NCI-H82 treated with DMSO at 0.1 percent for 48 hours (cell line): ENCODE measurements around the gene LRRIQ3.
"Not testable (repeated sequence)": the region's sequence is repeated elsewhere in the genome, so short reads cannot be mapped to it uniquely, and the experiment has no call there.

Source experiments
- DNase-seq: peaks from one replicate; lab custom pipeline; 2025; ENCODE audit not compliant: unreplicated experiment; lab: John Stamatoyannopoulos, UW

LRRIQ3 gene

GRCh38 chr1:74197657-74198552 is at the start of gene LRRIQ3, which contains the start of gene FPGT:
Gene LRRIQ3, minus strand, starts transcription at chr1:74198176. Its CDS starts 14,492 bp downstream, at chr1:74183684.
Gene FPGT, plus strand, starts transcription at chr1:74198242. Its CDS starts 37 bp downstream, at chr1:74198279.
- peak; percentile 88 for DNase-seq

GRCh38 chr1:74246315-74246714 is 48.3 kb upstream of the LRRIQ3 start:
- no peak for DNase-seq

DNA sequence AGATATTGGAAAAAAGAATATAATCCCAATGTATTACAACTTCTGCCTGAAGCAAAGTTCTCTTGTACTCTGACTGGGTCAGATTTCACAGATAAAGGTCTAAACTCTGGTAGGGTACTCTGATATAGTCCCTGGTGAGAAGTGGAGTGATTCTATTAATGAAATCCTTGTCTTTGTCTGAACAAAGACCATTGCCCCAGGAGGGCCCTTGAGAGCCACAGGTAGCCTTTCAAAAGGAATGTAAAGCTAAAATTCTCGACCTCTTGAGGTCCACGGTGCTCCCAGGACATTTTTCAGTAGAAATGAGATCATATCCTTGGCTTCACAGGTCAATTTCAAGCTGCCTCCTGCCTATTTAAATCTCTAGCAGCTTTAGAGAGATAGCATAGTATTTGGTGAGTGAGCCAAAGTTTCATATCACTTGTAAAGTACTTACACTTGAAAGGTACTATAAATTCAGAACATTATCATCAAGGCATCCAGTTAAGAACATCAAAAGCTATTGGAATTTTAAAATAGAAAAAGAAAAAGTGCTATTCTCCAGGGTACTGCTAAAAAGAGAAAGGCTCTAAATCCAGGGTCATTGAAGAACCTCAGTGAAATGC is 47.3 kb upstream of the LRRIQ3 start:
- DNase-seq: no peak

DNA sequence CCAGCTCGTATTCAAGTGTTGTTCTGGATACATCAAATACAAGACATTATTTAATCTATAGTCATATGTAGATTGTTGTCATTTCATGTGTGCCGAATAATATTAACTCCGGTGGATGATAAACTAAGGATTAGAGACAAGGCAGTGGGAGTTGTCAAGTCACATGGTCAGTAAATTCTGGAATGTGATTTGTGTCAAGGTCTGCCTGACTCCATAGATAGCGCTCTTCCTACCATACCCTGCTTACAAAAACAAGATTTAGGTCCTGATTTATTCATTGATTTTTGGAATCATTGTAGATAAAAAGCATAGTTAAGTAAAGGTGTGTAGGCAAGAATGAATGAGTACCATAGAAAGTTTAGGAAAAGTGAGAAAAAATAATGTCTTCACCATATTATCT is 39.8 kb upstream of the LRRIQ3 start:
- DNase-seq: no peak

DNA sequence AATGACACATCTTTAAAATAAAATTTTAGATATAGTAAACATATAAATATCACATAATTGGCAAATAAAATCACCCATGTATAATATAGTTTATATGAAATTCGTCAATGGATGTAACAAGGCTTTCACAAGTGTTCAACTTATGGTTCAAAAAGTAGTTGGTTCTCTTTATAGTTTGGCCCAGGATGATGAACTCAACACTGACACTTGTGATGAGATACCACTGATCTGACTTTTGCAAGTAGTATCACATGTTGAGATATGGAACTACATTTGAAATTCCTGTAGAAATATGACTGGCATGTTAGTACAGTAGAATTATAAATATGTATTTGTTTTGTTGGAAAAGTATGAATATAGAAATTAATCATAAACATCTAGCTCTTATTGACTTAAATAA is 39.1 kb upstream of the LRRIQ3 start:
- DNase-seq: no peak

GRCh38 chr1:74236440-74236839 is 38.5 kb upstream of the LRRIQ3 start:
- no peak for DNase-seq

DNA sequence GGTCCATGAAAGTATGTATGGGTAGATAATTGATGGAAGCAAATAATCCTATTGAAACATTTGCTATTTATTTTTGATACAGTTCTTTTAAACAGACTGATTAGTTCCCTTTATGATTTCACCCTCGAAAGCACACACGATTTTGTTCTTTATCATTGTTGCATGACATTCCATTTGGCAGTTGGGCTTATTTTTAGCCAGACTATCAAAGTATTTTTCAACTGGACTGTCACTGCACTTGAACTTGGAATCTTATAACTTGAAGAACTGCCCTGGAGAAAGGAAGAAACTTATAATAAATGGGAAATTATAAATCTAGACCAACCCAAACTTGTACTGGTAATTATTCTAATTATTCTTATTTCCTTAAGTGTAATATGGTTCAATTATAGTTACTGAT is 37.2 kb upstream of the LRRIQ3 start, which contains the start of gene TNNI3K:
Gene TNNI3K, plus strand, starts transcription at position 235 of the 400 bp plus-strand sequence. Its CDS starts 65 bp downstream, at position 300.
- DNase-seq: no peak

- no peak for DNase-seq
Observed at GRCh38 chr1:74223453-74223852, 25.5 kb upstream of the LRRIQ3 start.

DNA sequence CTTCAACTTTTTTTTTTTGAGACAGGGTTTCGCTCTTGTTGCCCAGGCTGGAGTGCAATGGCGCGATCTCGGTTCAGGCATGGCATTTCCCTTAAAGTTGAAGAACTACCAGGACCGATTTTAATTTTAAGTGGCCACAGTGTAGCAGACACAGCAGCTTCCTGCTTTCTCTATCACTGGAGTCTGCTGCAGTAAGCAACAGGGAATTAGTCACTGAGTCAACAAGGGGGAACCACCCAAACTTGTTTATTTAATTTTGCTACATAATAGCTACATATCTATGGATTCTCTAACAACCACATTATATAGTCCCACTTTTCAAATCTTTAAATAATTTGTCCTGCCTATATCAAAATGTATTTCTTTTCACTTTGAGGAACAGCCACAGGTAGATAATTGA is 24.7 kb upstream of the LRRIQ3 start:
- no peak for DNase-seq

DNA sequence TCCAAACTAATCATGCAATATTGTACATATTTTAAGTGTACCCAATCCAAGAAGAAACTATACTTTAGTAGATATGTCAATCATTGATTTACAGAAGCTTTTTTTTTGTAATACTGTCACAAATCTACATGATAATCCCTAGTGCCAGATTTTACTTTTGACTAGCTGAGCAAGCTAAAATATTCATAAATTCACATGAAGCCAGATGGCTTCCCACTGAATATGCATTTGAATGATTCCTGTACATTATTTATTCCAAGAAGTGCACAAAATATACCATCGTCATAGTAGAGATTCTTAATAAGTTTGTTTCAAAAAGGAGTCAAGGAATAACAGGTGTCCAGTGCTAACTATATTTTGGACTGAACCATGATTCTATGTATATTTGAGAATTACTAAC is 17.3 kb upstream of the LRRIQ3 start:
- DNase-seq: no peak

DNA sequence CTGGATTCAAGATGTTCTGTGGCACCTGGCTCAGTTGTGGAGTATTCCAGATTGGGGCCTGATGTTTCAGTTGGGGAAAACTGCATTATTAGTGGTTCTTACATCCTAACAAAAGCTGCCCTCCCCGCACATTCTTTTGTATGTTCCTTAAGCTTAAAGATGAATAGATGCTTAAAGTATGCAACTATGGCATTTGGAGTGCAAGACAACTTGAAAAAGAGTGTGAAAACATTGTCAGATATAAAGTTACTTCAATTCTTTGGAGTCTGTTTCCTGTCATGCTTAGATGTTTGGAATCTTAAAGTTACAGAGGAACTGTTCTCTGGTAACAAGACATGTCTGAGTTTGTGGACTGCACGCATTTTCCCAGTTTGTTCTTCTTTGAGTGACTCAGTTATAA is 7.3 kb upstream of the LRRIQ3 start:
- no peak for DNase-seq

DNA sequence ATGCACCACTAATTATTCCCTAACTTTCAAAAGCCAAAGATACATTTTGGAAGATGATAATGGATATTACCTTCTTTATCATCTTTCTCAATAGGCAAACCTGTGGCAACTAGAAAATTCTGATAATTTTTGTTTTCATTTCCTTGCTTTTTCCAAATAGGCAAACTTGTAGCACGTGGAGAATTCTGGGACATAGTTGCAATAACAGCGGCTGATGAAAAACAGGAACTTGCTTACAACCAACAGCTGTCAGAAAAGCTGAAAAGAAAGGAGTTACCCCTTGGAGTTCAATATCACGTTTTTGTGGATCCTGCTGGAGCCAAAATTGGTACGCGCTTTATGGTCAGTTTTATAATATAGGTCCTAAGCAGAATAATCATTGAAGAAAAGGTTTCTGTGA is 1.5 kb upstream of the LRRIQ3 start:
- no peak for DNase-seq

- no peak for DNase-seq
Observed at GRCh38 chr1:74197255-74197654, 721 bp downstream of the LRRIQ3 start.

DNA sequence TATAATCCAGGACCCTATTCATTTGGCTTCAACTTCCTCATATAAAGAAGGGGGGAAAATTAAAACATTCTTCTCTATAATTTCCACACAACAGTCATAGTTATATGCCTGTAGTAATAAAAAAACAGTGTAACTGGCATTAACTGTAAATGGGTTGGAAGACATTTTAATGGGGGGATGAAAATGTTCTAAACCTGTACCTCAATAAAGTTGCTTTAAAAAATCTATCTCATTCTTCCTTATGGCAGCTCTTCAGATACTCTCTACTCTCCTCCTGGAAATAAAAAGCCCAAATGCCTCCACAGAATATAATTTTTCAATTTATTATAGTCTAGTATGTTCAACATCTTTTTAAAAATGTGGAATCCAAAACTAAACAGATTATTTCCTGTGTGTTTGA is 2.6 kb downstream of the LRRIQ3 start:
- no peak for DNase-seq

DNA sequence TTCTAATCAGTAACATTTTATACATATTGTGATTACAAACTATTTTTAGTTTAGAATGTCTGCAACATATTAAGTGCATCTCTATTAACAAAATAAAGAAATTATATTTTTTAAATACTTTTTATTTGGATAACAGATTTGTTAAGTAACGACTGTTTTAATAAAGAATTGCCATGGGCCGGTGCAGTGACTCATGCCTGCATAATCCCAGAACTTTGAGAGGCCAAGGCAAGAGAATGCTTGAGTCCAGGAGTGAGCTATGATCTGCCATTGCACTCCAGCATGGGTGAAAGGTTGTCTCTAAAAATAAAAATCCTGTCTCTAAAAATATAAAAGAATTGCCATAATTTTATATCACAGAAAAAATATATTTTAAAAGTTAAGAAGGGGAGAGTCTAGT is 4.1 kb downstream of the LRRIQ3 start:
- DNase-seq: no peak

GRCh38 chr1:74180490-74180889 is 17.5 kb downstream of the LRRIQ3 start:
- DNase-seq: no peak

- DNase-seq: not testable (repeated sequence)
Observed at GRCh38 chr1:74174423-74174822, 23.6 kb downstream of the LRRIQ3 start.

- DNase-seq: no peak
Observed at GRCh38 chr1:74162333-74162732, 35.6 kb downstream of the LRRIQ3 start.

DNA sequence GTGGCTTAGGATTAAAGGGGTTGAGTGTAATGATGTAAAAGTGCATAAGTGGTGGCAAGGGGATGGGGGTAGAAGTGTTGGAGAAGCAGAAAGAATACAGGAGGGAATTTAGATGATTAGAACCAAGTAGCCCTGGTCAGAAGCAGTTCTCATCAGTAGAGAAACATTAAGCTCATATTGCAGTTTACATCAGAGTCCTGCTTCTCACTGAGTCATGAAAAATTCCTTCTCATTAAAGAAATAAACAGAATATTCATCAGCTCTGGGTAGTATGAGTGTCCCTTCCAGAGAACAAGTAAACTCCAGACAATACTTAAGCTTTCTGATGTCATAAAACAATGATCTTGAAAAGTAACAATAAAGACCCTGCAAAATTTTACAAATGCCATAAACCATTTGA is 36.5 kb downstream of the LRRIQ3 start:
- no peak for DNase-seq

- no peak for DNase-seq
Observed at GRCh38 chr1:74160046-74160445, 37.9 kb downstream of the LRRIQ3 start.

DNA sequence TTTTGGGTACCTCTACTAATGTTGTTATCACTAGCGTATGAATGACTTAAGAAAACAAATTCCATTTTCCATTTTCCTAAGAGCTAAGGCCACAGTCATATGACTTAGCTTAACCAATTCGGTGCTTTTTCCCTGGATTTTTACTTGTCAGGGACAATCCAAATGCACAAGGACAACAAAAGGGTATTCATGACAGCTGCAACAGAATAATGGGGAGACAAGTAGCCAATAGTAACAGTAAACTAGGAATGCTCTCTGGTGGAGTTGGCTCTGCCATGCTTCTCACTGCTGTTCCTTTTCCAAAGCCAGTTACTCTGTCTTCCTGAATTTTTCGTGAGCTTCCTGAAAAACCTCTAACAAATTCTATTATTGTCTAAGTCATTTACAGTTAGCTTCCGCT is 52.9 kb downstream of the LRRIQ3 start:
- no peak for DNase-seq

DNA sequence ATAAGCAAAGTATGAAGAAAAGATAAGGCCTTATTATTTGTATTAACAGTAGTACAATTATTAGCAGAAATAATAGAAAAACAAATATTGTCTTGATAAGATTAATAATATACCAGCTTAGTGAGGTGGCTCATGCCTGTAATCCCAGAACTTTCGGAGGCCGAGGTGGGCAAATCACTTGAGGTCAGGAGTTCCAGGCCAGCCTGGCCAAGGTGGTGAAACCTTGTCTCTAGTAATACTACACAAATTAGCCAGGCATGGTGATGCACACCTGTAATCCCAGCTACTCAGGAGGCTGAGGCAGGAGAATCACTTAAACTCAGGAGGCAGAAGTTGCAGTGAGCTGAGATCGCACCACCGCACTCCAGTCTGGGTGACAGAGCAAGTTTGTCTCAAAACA is 80.6 kb downstream of the LRRIQ3 start:
- DNase-seq: not testable (repeated sequence)
